ENCODE results near the gene CADM2.
"Not testable (repeated sequence)": the region's sequence is repeated elsewhere in the genome, so short reads cannot be mapped to it uniquely, and the experiment has no call there.

DNA sequence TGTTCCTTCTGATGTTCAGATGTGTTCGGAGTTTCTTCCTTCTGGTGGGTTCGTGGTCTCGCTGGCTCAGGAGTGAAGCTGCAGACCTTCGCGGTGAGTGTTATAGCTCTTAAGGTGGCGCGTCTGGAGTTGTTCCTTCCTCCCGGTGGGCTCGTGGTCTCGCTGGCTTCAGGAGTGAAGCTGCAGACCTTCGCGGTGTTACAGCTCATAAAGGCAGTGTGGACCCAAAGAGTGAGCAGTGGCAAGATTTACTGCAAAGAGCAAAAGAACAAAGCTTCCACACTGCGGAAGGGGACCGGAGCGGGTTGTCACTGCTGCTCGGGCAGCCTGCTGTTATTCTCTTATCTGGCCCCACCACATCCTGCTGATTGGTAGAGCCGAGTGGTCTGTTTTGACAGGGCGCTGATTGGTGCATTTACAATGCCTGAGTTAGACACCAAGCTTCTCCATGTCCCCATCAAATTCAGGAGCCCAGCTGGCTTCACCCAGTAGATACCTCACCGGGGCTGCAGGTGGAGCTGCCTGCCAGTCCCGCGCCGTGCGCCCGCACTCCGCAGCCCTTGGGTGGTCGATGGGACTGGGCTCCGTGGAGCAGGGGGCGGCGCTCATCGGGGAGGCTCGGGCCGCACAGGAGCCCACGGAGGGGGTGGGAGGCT is 545.5 kb downstream of the CADM2 start:
- TF ChIP-seq, protein P1, sequence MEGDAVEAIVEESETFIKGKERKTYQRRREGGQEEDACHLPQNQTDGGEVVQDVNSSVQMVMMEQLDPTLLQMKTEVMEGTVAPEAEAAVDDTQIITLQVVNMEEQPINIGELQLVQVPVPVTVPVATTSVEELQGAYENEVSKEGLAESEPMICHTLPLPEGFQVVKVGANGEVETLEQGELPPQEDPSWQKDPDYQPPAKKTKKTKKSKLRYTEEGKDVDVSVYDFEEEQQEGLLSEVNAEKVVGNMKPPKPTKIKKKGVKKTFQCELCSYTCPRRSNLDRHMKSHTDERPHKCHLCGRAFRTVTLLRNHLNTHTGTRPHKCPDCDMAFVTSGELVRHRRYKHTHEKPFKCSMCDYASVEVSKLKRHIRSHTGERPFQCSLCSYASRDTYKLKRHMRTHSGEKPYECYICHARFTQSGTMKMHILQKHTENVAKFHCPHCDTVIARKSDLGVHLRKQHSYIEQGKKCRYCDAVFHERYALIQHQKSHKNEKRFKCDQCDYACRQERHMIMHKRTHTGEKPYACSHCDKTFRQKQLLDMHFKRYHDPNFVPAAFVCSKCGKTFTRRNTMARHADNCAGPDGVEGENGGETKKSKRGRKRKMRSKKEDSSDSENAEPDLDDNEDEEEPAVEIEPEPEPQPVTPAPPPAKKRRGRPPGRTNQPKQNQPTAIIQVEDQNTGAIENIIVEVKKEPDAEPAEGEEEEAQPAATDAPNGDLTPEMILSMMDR (IDR thresholded peaks at IDR 0.05), result not testable (repeated sequence)
- TF ChIP-seq POLR2AphosphoS5 (IDR thresholded peaks at IDR 0.05); POLR2A (IDR thresholded peaks at IDR 0.05; ENCODE audit: low read depth): not testable (repeated sequence)
